ENCODE results near the gene EIF5A.
"Not testable (repeated sequence)": the region's sequence is repeated elsewhere in the genome, so short reads cannot be mapped to it uniquely, and the experiment has no call there.

The EIF5A gene

GRCh38 chr17:7329997-7330637 is 22.7 kb downstream of the EIF5A start:
- TF ChIP-seq, protein P1, sequence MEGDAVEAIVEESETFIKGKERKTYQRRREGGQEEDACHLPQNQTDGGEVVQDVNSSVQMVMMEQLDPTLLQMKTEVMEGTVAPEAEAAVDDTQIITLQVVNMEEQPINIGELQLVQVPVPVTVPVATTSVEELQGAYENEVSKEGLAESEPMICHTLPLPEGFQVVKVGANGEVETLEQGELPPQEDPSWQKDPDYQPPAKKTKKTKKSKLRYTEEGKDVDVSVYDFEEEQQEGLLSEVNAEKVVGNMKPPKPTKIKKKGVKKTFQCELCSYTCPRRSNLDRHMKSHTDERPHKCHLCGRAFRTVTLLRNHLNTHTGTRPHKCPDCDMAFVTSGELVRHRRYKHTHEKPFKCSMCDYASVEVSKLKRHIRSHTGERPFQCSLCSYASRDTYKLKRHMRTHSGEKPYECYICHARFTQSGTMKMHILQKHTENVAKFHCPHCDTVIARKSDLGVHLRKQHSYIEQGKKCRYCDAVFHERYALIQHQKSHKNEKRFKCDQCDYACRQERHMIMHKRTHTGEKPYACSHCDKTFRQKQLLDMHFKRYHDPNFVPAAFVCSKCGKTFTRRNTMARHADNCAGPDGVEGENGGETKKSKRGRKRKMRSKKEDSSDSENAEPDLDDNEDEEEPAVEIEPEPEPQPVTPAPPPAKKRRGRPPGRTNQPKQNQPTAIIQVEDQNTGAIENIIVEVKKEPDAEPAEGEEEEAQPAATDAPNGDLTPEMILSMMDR (IDR thresholded peaks at IDR 0.05; ENCODE audit: low read depth, low read length, missing control alignments), result no peak
- H3K4me3 ChIP-seq (replicated peaks; ENCODE audit: low read depth, low read length), result peak overlapping the region; percentile 89

GRCh38 chr17:7330638-7331015 is 23.2 kb downstream of the EIF5A start:
- TF ChIP-seq, protein P1 (IDR thresholded peaks at IDR 0.05; ENCODE audit: low read depth, low read length, missing control alignments), result no peak
- H3K4me3 ChIP-seq (replicated peaks; ENCODE audit: low read depth, low read length), result peak overlapping the region; percentile 89
- no peak for DNase-seq (ENCODE audit: extremely low read depth, low read depth)

More at GRCh38 chr17:7329997-7330637, 22.7 kb downstream of the EIF5A start:
- DNase-seq (ENCODE audit: extremely low read depth, low read depth), result no peak

DNA sequence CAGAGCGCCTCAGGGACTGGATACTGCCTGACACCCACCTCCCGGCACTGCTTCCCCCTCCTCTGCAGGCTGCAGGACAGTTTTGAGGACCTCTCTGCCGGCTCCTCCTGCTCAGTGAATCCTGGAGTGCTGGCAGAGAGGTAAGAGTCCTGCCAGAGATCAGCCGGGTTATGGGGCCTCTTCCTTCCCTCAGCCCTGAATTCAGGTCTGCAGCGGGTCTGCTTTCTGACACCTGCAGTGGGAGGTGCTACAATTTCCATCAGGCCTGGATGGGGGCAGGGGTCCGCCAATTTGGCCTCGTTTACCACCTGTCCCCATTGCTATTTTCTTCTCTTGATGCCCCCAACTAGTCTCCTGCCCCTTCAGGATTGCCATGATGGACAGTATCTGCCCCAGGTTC is 24.7 kb downstream of the EIF5A start:
- TF ChIP-seq, protein P1 (IDR thresholded peaks at IDR 0.05; ENCODE audit: low read depth, low read length, missing control alignments), result no peak
- no peak for DNase-seq (ENCODE audit: extremely low read depth, low read depth)
- H3K4me3 ChIP-seq (replicated peaks; ENCODE audit: low read depth, low read length), result no peak overlapping the region

- H3K4me3 ChIP-seq (replicated peaks; ENCODE audit: low read depth, low read length); DNase-seq (ENCODE audit: extremely low read depth, low read depth): not testable (repeated sequence)
Observed at GRCh38 chr17:7332600-7333069, 25.2 kb downstream of the EIF5A start.

GRCh38 chr17:7334938-7335538 is 27.6 kb downstream of the EIF5A start:
- TF ChIP-seq, protein P1 (IDR thresholded peaks at IDR 0.05; ENCODE audit: low read depth, low read length, missing control alignments), result no peak
- H3K4me3 ChIP-seq (replicated peaks; ENCODE audit: low read depth, low read length), result no peak overlapping the region
- no peak for DNase-seq (ENCODE audit: extremely low read depth, low read depth)

GRCh38 chr17:7335765-7336164 is 28.3 kb downstream of the EIF5A start:
- not testable (repeated sequence) for DNase-seq (ENCODE audit: extremely low read depth, low read depth); H3K4me3 ChIP-seq (replicated peaks; ENCODE audit: low read depth, low read length)

DNA sequence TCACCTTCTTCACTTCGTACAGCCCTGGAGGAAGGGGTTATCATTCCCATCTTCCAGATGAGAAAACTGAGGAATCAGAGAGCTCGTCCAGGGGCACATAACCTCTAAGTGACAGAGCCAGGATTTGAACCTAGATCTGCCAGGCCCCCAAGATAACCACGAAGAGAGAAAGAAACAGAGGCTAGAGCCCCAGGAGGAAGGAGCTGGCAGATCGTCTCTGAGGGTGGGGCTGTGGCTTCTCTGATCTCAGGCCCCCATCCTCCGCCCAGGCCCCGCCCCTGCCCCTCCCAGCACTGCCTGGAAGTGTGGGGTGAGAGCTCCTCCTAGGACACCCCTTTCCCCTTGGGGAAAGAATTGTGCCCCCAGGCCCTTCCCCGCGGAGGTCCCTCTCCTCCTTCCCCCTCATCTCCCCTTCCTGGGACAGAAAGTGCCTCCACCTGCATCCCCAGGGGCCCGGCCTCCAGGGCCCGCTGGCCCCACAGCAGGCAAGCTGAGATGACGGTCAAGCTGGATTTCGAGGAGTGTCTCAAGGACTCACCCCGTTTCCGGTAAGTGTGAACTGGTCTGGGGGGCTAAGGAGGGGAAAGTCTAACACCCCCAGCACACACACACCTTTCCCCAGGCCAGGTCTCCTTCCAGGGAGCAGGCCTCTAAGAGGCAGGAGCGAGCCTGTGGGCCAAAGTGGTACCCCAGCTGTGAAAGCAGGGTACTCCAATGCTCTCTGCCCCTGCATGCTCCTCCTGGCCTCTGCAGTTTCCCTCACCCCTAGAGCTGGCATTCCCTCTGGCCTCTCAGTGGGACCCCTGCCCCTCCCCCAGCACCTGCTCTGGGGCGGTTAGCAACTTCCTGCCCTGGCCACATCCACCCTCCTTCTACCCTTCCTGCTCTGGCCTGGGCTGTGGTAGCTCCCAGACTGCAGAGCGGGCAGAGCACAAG is 29.1 kb downstream of the EIF5A start, which contains the start of gene ACAP1:
Gene ACAP1, plus strand, starts transcription at position 290 of the 936 bp plus-strand sequence. Its CDS starts 206 bp downstream, at position 496.
- TF ChIP-seq, protein P1 (IDR thresholded peaks at IDR 0.05; ENCODE audit: low read depth, low read length, missing control alignments), result no peak
- DNase-seq (ENCODE audit: extremely low read depth, low read depth), result no peak
- H3K4me3 ChIP-seq (replicated peaks; ENCODE audit: low read depth, low read length), result peak within 1 kb of the TSS; percentile 11; the same call in 1 of the 2 replicates

- not testable (repeated sequence) for DNase-seq (ENCODE audit: extremely low read depth, low read depth); H3K4me3 ChIP-seq (replicated peaks; ENCODE audit: low read depth, low read length)
Observed at GRCh38 chr17:7337600-7337999, 30.2 kb downstream of the EIF5A start.

Data from HFF-Myc (cell line).